Measurements from ENCODE around the gene DCHS2.

DCHS2 gene

DNA sequence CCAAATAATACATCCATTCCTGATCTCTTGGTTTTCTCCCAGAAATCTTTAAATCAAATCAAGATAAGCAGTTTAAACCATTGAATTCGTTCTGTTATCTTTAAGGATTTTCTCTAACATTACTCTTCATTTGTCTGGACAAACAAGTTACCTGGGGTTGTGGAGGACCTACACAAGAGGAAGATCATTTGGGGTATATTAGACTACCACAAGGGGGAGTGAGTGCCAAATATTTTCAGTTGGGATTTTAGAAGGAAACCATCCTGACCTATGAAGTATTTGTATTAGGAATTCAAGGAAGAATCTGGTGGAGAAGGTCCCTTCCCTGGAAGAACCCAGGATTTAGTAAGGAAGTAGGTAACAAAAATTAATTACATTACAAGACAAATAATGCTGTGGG lies 12.0 kb upstream of the DCHS2 start:
- Histone ChIP-seq H3K4me1 (ENCODE audit: insufficient read depth, low read length, severe bottlenecking) (no peaks in the 10 kb centered on the region), H3K9me3 (ENCODE audit: low read length) (no peaks in the 10 kb centered on the region), H3K4me2 (ENCODE audit: low read length) (no peak overlapping the region), H2AFZ (ENCODE audit: low read length) (no peak overlapping the region), H4K20me1 (ENCODE audit: insufficient read depth, low read length) (no peaks in the 10 kb centered on the region), H3K27ac (ENCODE audit: low read depth, low read length, poor library complexity, severe bottlenecking) (no peak overlapping the region), H3F3A (ENCODE audit: insufficient read depth, low read length) (no peaks in the 10 kb centered on the region), H3K9me2 (ENCODE audit: low read depth, low read length) (no peaks in the 10 kb centered on the region), H3K4me3 (ENCODE audit: low read depth, low read length, poor library complexity, severe bottlenecking) (no peak overlapping the region), H3K79me2 (ENCODE audit: insufficient read depth, low read length) (no peaks in the 10 kb centered on the region), H3K9ac (ENCODE audit: low read length) (no peak overlapping the region), H3K27me3 (ENCODE audit: insufficient read depth, low read length) (0 out of 2 replicates have a peak, but pooled peaks cover 1% of the 10 kb centered on the region), H3K36me3 (ENCODE audit: insufficient read depth, low read length) (no peaks in the 10 kb centered on the region)
- TF ChIP-seq CTCF (IDR thresholded peaks at IDR 0.05; ENCODE audit: low read length): peak; percentile 62
- TF ChIP-seq EZH2 (IDR thresholded peaks at IDR 0.05; ENCODE audit: borderline replicate concordance, low read length): no peak

DNA sequence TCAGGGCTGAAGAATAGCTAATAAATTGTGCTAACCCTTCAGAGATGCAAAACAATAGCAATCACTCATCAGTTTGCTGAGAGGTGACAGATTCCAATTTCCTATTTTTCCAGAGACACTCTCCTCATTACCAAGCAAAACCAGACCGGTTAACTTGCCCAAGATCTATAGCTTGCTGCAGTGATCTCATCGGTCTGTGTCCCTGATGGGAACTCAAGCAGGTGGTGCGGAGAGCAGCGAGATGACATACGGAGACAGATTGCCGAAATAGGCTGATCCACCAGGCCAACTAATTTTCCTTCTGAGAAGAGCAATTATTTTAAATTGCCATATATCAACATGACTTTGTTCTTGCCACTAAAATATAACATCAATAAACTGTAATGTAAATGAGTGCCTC lies 10.5 kb upstream of the DCHS2 start:
- Histone ChIP-seq H3K36me3 (ENCODE audit: insufficient read depth, low read length) (no peaks in the 10 kb centered on the region), H3K4me1 (ENCODE audit: insufficient read depth, low read length, severe bottlenecking) (no peaks in the 10 kb centered on the region), H2AFZ (ENCODE audit: low read length) (no peak overlapping the region), H4K20me1 (ENCODE audit: insufficient read depth, low read length) (no peaks in the 10 kb centered on the region), H3K4me3 (ENCODE audit: low read depth, low read length, poor library complexity, severe bottlenecking) (no peak overlapping the region), H3K79me2 (ENCODE audit: insufficient read depth, low read length) (no peaks in the 10 kb centered on the region), H3K9ac (ENCODE audit: low read length) (no peak overlapping the region), H3K27ac (ENCODE audit: low read depth, low read length, poor library complexity, severe bottlenecking) (no peak overlapping the region), H3K9me2 (ENCODE audit: low read depth, low read length) (no peaks in the 10 kb centered on the region), H3K27me3 (ENCODE audit: insufficient read depth, low read length) (no peaks in the 10 kb centered on the region), H3K4me2 (ENCODE audit: low read length) (no peak overlapping the region), H3F3A (ENCODE audit: insufficient read depth, low read length) (no peaks in the 10 kb centered on the region), H3K9me3 (ENCODE audit: low read length) (no peaks in the 10 kb centered on the region)
- TF ChIP-seq EZH2 (IDR thresholded peaks at IDR 0.05; ENCODE audit: borderline replicate concordance, low read length) (no peak), CTCF (IDR thresholded peaks at IDR 0.05; ENCODE audit: low read length) (no peak)

DNA sequence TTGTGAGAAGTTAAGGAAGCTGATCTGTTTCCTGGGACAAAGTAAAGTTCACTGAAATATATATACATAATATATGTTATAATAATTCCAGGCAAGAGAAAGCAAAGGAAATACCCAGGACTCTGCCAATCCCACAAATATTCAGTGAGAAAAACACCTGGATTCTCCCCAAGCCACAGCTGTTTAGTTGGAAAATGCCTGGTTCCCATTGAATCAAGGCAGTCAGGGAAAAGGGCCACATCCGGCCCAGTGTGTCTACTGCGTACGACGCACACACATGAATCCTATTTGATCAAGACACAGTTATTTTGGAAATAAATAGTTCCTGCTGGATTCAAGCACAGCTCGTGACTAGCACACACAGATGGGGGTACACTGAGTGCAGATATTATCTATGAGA lies 6.3 kb upstream of the DCHS2 start:
- no peak for TF ChIP-seq CTCF (IDR thresholded peaks at IDR 0.05; ENCODE audit: low read length)
- no peak for TF ChIP-seq EZH2 (IDR thresholded peaks at IDR 0.05; ENCODE audit: borderline replicate concordance, low read length)
- Histone ChIP-seq H3K4me1 (ENCODE audit: insufficient read depth, low read length, severe bottlenecking) (no peaks in the 10 kb centered on the region), H3K4me3 (ENCODE audit: low read depth, low read length, poor library complexity, severe bottlenecking) (no peak overlapping the region), H3K9ac (ENCODE audit: low read length) (no peak overlapping the region), H3K9me2 (ENCODE audit: low read depth, low read length) (no peaks in the 10 kb centered on the region), H3K27me3 (ENCODE audit: insufficient read depth, low read length) (no peaks in the 10 kb centered on the region), H3K9me3 (ENCODE audit: low read length) (no peaks in the 10 kb centered on the region), H2AFZ (ENCODE audit: low read length) (no peak overlapping the region), H4K20me1 (ENCODE audit: insufficient read depth, low read length) (no peaks in the 10 kb centered on the region), H3K27ac (ENCODE audit: low read depth, low read length, poor library complexity, severe bottlenecking) (no peak overlapping the region), H3F3A (ENCODE audit: insufficient read depth, low read length) (no peaks in the 10 kb centered on the region), H3K36me3 (ENCODE audit: insufficient read depth, low read length) (no peaks in the 10 kb centered on the region), H3K79me2 (ENCODE audit: insufficient read depth, low read length) (no peaks in the 10 kb centered on the region), H3K4me2 (ENCODE audit: low read length) (no peak overlapping the region)
